Measurements from ENCODE around the gene DIDO1. TPM values are rescaled to one million over a fixed set of nuclear protein-coding genes. Genes with fewer than 3 reads are reported as not detected.

Gene DIDO1
- total RNA-seq, 1 experiment from 2014 or later = 85.9 TPM

DNA sequence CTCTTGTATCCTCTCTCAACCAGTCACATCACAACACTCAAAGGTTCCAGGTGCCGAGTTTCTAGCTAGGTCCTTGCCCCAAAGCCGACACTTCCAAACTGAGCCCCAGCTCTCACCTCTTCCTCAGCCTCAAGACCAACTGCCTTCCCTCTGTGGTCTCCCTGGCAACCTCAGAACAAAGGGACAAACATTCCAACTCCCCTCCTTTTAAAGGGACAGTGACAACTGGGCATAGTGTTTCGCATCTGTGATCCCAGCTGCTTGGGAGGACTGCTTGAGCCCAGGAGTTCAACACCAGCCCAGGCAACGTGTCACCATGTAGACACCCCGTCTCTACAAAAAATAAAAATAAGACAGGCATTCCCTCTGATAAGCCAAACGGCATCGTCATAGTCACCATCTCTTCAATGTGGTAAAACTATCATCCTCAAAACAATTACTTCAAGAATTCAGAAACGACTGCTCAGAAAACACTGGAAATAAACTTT, 11.3 kb downstream of the DIDO1 start:
- Histone ChIP-seq H3T11ph (ENCODE audit: low read length) (no peak overlapping the region), H3K18ac (ENCODE audit: insufficient read length, low read depth, low read length) (no peak overlapping the region), H2BK120ac (ENCODE audit: low read depth, low read length, poor library complexity, severe bottlenecking) (no peak overlapping the region), H3K23me2 (ENCODE audit: insufficient read length, low read depth, low read length, poor library complexity, severe bottlenecking) (no peaks in the 10 kb centered on the region), H4K91ac (ENCODE audit: insufficient read length, low read depth, low read length) (no peak overlapping the region), H2BK12ac (ENCODE audit: insufficient read length, low read depth, low read length) (no peak overlapping the region), H3K27me3 (ENCODE audit: insufficient read depth, low read length) (no peaks in the 10 kb centered on the region), H2BK5ac (ENCODE audit: insufficient read length, low read length) (no peak overlapping the region), H3K27ac (ENCODE audit: insufficient read length, low read depth, low read length) (no peak overlapping the region), H3K23ac (ENCODE audit: insufficient read length, low read depth, low read length) (no peak overlapping the region), H3K79me2 (ENCODE audit: insufficient read depth, low read length) (peaks cover 80% of the 10 kb centered on the region), H2AK5ac (ENCODE audit: insufficient read length, low read length) (no peak overlapping the region), H3K9me3 (ENCODE audit: control insufficient read depth, low read depth, low read length) (no peaks in the 10 kb centered on the region), H3K14ac (ENCODE audit: insufficient read depth, low read length) (no peak overlapping the region), H3K4ac (ENCODE audit: low read depth, low read length) (no peak overlapping the region), H3K4me1 (ENCODE audit: insufficient read depth, low read length) (peaks cover 23% of the 10 kb centered on the region), H2AFZ (ENCODE audit: low read length) (no peak overlapping the region), H3K4me2 (ENCODE audit: insufficient read depth, insufficient read length, low read length) (no peak overlapping the region), H4K5ac (ENCODE audit: insufficient read length, low read depth, low read length) (no peak overlapping the region), H3K56ac (ENCODE audit: insufficient read length, low read depth, low read length) (no peak overlapping the region), H2BK15ac (ENCODE audit: low read depth, low read length) (no peak overlapping the region), H4K8ac (replicated peaks; ENCODE audit: insufficient read length, low read depth, low read length) (no peak overlapping the region), H3K79me1 (ENCODE audit: insufficient read depth, low read depth, low read length, poor library complexity, severe bottlenecking) (peaks cover 15% of the 10 kb centered on the region), H3K9ac (ENCODE audit: extremely low read depth, insufficient read length, low read length) (no peak overlapping the region), H4K20me1 (ENCODE audit: control insufficient read depth, insufficient read depth, insufficient read length) (no peaks in the 10 kb centered on the region), H2BK20ac (ENCODE audit: low read depth, low read length, poor library complexity, severe bottlenecking) (no peak overlapping the region)
- peak; percentile 85 for DNase-seq
- Mint-ChIP-seq H3K27ac (peak overlapping the region; percentile 10 to 97 (median 90); a peak in 6 of 7 replicates), H3K27me3 (ENCODE audit: low read depth) (no peaks in the 10 kb centered on the region), H3K4me1 (peaks cover 53 to 59% of the 10 kb centered on the region in 2 experiments), H3K36me3 (ENCODE audit: insufficient read depth in 1 of 3, low read depth in 3 of 3) (peaks cover 27 to 33% (median 30%) of the 10 kb centered on the region in 3 experiments), H3K4me3 (peak overlapping the region in 1 of 2 experiments; percentile 25; a peak in 4 of 5 replicates), H3K9me3 (no peaks in the 10 kb centered on the region)
- WGBS (ENCODE audit: extremely low coverage, insufficient read length, low lambda C conversion rate) = no CpG with 5 or more reads among the region's 8 CpGs
- TF ChIP-seq, protein P1, sequence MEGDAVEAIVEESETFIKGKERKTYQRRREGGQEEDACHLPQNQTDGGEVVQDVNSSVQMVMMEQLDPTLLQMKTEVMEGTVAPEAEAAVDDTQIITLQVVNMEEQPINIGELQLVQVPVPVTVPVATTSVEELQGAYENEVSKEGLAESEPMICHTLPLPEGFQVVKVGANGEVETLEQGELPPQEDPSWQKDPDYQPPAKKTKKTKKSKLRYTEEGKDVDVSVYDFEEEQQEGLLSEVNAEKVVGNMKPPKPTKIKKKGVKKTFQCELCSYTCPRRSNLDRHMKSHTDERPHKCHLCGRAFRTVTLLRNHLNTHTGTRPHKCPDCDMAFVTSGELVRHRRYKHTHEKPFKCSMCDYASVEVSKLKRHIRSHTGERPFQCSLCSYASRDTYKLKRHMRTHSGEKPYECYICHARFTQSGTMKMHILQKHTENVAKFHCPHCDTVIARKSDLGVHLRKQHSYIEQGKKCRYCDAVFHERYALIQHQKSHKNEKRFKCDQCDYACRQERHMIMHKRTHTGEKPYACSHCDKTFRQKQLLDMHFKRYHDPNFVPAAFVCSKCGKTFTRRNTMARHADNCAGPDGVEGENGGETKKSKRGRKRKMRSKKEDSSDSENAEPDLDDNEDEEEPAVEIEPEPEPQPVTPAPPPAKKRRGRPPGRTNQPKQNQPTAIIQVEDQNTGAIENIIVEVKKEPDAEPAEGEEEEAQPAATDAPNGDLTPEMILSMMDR (conservative IDR thresholded peaks at IDR 0.05) = no peak
